ENCODE data around the gene SUPT4H1. TPM values are rescaled to one million over a fixed set of nuclear protein-coding genes. Genes with fewer than 3 reads are reported as not detected.

Gene SUPT4H1
- total and polyA plus RNA-seq, 10 donors, result 37.8 to 106 (median 66.6) TPM

DNA sequence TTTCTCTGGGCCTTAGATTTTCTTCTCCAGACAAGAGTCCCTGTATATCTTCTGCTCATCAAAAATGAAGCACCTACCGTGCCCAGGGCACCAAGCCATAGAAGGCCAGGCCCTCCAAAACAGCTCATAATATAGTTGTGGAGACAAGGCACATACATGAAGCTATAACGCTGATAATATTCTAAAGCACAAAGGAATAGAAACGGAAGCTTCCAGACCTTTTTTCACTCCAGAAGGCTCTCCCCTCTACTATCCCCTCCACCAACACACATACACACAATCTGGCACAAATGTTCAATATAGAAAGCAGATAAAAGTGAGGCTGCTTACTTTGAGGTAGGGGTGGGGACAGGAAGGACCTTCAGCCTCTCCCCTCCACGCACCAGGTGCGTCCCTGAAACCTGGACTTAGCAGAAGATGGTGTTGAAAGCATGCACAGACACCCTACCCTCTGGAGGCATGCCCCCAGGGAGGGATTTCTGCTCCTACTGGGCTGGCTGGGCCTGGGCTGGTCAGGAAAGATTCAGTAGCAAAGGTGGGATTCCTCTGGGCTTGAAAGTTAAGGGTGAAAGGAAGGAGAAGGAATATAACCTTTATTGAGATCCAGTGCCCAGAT is 14.1 kb upstream of the SUPT4H1 start:
- TF ChIP-seq, protein P1, sequence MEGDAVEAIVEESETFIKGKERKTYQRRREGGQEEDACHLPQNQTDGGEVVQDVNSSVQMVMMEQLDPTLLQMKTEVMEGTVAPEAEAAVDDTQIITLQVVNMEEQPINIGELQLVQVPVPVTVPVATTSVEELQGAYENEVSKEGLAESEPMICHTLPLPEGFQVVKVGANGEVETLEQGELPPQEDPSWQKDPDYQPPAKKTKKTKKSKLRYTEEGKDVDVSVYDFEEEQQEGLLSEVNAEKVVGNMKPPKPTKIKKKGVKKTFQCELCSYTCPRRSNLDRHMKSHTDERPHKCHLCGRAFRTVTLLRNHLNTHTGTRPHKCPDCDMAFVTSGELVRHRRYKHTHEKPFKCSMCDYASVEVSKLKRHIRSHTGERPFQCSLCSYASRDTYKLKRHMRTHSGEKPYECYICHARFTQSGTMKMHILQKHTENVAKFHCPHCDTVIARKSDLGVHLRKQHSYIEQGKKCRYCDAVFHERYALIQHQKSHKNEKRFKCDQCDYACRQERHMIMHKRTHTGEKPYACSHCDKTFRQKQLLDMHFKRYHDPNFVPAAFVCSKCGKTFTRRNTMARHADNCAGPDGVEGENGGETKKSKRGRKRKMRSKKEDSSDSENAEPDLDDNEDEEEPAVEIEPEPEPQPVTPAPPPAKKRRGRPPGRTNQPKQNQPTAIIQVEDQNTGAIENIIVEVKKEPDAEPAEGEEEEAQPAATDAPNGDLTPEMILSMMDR (IDR thresholded peaks at IDR 0.05 in 8 of 11, conservative IDR thresholded peaks at IDR 0.05 in 3 of 11), result no peak
- TF ChIP-seq POLR2A (IDR thresholded peaks at IDR 0.05) (no peak), POLR2AphosphoS5 (IDR thresholded peaks at IDR 0.05) (no peak)
- H3K9me3 ChIP-seq, result no peaks in the 10 kb centered on the region
- H3K4me3 ChIP-seq, result no peak overlapping the region
- H3K4me1 ChIP-seq, result peaks cover 0 to 25% (median 2%) of the 10 kb centered on the region in 6 donors
- no peak overlapping the region for H3K27ac ChIP-seq
- 69 to 80% (median 72%) methylated on average over 5 of the region's 5 CpGs for WGBS, 5 donors
- DNase-seq, result no peak
- no peaks in the 10 kb centered on the region for H3K27me3 ChIP-seq (replicated peaks in 1 of 7)
- intact Hi-C loops (cut with DNase I; ENCODE audit: low total_unique reads), result no loop called here
- no peaks in the 10 kb centered on the region for H3K36me3 ChIP-seq

DNA sequence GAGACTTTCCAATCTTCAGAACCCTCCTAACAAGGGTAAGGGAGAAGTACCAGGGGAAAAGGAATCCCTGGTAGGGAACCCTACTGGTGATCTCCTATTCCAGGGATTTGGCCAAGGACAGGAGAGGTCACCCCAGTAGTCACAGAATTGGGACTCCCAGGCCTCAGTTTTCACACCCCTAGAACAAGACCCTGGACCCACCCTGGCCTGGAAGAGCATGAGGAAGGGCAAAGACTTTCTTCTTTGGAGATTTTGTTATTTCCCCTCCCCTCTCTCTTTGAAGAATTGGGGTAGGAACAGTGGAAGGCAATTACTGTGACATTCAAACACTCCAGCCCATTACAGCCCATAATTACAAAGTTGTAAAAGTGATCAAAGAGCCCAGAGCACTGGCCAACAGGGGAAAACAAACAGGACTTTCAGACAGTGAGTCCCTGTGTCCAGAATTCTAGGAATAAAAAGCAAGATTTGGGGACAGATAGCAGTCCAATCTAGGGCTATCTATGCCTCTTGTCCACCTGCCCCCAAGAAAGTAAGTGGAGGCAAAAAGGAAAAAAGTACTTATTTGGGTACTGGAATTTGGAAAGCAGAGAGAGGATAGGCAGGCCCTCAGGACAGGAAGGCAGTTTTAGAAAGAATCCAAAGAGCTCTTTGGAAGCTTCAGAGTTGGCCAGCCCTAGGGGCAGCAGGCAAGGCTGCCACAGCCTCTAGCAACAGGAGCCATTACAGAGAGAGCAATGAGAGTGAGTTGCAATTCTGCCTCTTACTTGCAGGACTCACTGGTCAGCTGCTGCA is 13.4 kb upstream of the SUPT4H1 start:
- Histone ChIP-seq H3K9me3 (no peaks in the 10 kb centered on the region), H3K4me3 (no peak overlapping the region), H3K36me3 (no peaks in the 10 kb centered on the region), H3K27me3 (replicated peaks in 1 of 7) (no peaks in the 10 kb centered on the region), H3K27ac (no peak overlapping the region), H3K4me1 (peaks cover 0 to 18% (median 0%) of the 10 kb centered on the region in 6 donors)
- intact Hi-C loops (cut with DNase I; ENCODE audit: low total_unique reads), result no loop called here
- TF ChIP-seq POLR2A (IDR thresholded peaks at IDR 0.05) (no peak), POLR2AphosphoS5 (IDR thresholded peaks at IDR 0.05) (no peak)
- TF ChIP-seq, protein P1 (IDR thresholded peaks at IDR 0.05 in 8 of 11, conservative IDR thresholded peaks at IDR 0.05 in 3 of 11), result no peak
- no peak for DNase-seq

- H3K36me3 ChIP-seq, result no peaks in the 10 kb centered on the region
- WGBS, 5 donors, result 62 to 86% (median 76%) methylated on average over 7 of the region's 7 CpGs
- no peaks in the 10 kb centered on the region for H3K27me3 ChIP-seq (replicated peaks in 1 of 7)
- TF ChIP-seq, protein P1 (IDR thresholded peaks at IDR 0.05 in 8 of 11, conservative IDR thresholded peaks at IDR 0.05 in 3 of 11), result no peak
- no peak for TF ChIP-seq POLR2A (IDR thresholded peaks at IDR 0.05)
- TF ChIP-seq POLR2AphosphoS5 (IDR thresholded peaks at IDR 0.05), result no peak
- no peaks in the 10 kb centered on the region for H3K9me3 ChIP-seq
- H3K27ac ChIP-seq, result no peak overlapping the region
- DNase-seq, result no peak
- H3K4me1 ChIP-seq, result peaks cover 0 to 10% (median 0%) of the 10 kb centered on the region in 6 donors
- intact Hi-C loops (cut with DNase I; ENCODE audit: low total_unique reads), result no loop called here
- H3K4me3 ChIP-seq, result no peak overlapping the region
These were observed 12.4 kb upstream of the SUPT4H1 start for GRCh38 chr17:58364270-58364942.

Measured in spleen (tissue), 11 donors.